Vagina (tissue), 2 donors: ENCODE results near the gene CTNND2. TPM values are rescaled to one million over a fixed set of nuclear protein-coding genes. Genes with fewer than 3 reads are reported as not detected.

Experiments used
- DNase-seq, 2 donors: peaks; one replicate each; pipeline ENCODE4 v3.0.0-alpha.2; 2017; ENCODE audit errors: extremely low spot score in 2 of 2
- H3K27ac ChIP-seq: fragments of 200-600 bp; sonication (generic); one replicate; pipeline ENCODE4 v1.5.1; 2019
- H3K27me3 ChIP-seq: fragments of 200-600 bp; sonication (generic); one replicate; pipeline ENCODE4 v1.5.1; 2019
- H3K36me3 ChIP-seq, 2 donors: fragments of 200-600 bp; sonication (generic); one replicate each; pipeline ENCODE4 v1.5.1; 2017 to 2019
- H3K4me1 ChIP-seq: fragments of 200-600 bp; sonication (generic); one replicate; pipeline ENCODE4 v1.5.1; 2019
- H3K4me3 ChIP-seq, 2 donors: fragments of 200-600 bp; sonication (generic); 1 replicate in 1 of 2; 2 replicates in 1 of 2; pipeline ENCODE4 v1.5.1; 2016 to 2019
- H3K9me3 ChIP-seq: fragments of 200-600 bp; sonication (generic); one replicate; pipeline ENCODE4 v1.5.1; 2019
- POLR2A ChIP-seq, 2 donors: fragments of 450-650 bp; IDR thresholded peaks; one replicate each; pipeline ENCODE4 v1.6.1; 2017; ENCODE audit warnings: antibody characterized with exemption in 2 of 2, mild to moderate bottlenecking in 2 of 2, moderate library complexity in 2 of 2
- POLR2AphosphoS5 ChIP-seq, 2 donors: sonication (generic); formaldehyde crosslinking; IDR thresholded peaks; one replicate each; pipeline ENCODE4 v1.9.0; 2017; ENCODE audit warnings: antibody characterized with exemption in 2 of 2, mild to moderate bottlenecking in 2 of 2, low read depth in 1 of 2; ENCODE audit not compliant: insufficient read depth in 1 of 2
- intact Hi-C: fragments of 100-400 bp; cut with DNase I; formaldehyde crosslinking; loops from one replicate; pipeline ENCODE4 v1.15.1; 2023
- total RNA-seq: library from RNA; depleted of rRNA; stranded (reverse); fragments of >200 nt; gene quantifications from one replicate; pipeline ENCODE4 v1.2.3, GENCODE V29; 2016
- TF ChIP-seq, protein P1 (sequence below), 3 experiments: fragments of 450-650 bp in 2 of 3; fragments of 200-600 bp in 1 of 3; sonication (generic) in 1 of 3; IDR thresholded peaks; one replicate each; pipeline ENCODE4 v1.5.1; 2017 to 2019; ENCODE audit warnings: antibody characterized with exemption in 3 of 3, mild to moderate bottlenecking in 2 of 3, moderate library complexity in 2 of 3

CTNND2 gene
- total RNA-seq, 1 donor from 2014 or later, result 1.7 TPM

DNA sequence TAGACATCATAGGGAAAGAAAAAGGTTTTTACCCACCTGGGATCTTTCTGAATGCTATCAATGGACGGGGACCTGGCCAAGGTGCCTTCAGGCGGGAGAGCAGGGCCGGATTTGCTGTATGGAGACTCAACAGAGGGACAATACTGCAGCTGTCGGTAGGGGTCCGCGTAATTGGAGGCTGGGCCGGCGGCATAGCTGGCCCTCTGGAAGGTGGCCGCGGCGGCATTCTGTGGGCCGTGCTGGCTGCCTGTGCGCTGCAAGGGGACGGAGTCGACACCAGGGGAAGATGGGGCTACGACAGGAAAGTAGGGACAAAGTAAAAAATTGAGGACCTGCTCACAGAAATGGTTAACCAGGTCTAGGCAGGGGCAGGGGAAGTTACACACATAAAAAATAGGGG, 557.9 kb downstream of the CTNND2 start:
- H3K4me1 ChIP-seq, result no peaks in the 10 kb centered on the region
- H3K27me3 ChIP-seq, result no peaks in the 10 kb centered on the region
- TF ChIP-seq POLR2AphosphoS5 (IDR thresholded peaks at IDR 0.05; ENCODE audit: insufficient read depth in 1 of 2, low read depth in 1 of 2) (no peak), POLR2A (IDR thresholded peaks at IDR 0.05) (no peak)
- TF ChIP-seq, protein P1, sequence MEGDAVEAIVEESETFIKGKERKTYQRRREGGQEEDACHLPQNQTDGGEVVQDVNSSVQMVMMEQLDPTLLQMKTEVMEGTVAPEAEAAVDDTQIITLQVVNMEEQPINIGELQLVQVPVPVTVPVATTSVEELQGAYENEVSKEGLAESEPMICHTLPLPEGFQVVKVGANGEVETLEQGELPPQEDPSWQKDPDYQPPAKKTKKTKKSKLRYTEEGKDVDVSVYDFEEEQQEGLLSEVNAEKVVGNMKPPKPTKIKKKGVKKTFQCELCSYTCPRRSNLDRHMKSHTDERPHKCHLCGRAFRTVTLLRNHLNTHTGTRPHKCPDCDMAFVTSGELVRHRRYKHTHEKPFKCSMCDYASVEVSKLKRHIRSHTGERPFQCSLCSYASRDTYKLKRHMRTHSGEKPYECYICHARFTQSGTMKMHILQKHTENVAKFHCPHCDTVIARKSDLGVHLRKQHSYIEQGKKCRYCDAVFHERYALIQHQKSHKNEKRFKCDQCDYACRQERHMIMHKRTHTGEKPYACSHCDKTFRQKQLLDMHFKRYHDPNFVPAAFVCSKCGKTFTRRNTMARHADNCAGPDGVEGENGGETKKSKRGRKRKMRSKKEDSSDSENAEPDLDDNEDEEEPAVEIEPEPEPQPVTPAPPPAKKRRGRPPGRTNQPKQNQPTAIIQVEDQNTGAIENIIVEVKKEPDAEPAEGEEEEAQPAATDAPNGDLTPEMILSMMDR (IDR thresholded peaks at IDR 0.05), result no peak
- H3K36me3 ChIP-seq, result no peaks in the 10 kb centered on the region
- H3K9me3 ChIP-seq, result no peaks in the 10 kb centered on the region
- no peak for DNase-seq
- intact Hi-C loops, result no loop called here
- no peak overlapping the region for H3K4me3 ChIP-seq
- H3K27ac ChIP-seq, result no peak overlapping the region

- no peak overlapping the region for H3K27ac ChIP-seq
- no peaks in the 10 kb centered on the region for H3K4me1 ChIP-seq
- no peak for DNase-seq
- H3K9me3 ChIP-seq, result no peaks in the 10 kb centered on the region
- no peaks in the 10 kb centered on the region for H3K27me3 ChIP-seq
- no peaks in the 10 kb centered on the region for H3K36me3 ChIP-seq
- intact Hi-C loops, result no loop called here
- no peak overlapping the region for H3K4me3 ChIP-seq
- TF ChIP-seq, protein P1 (IDR thresholded peaks at IDR 0.05), result no peak
- TF ChIP-seq POLR2A (IDR thresholded peaks at IDR 0.05), result no peak
- TF ChIP-seq POLR2AphosphoS5 (IDR thresholded peaks at IDR 0.05; ENCODE audit: insufficient read depth in 1 of 2, low read depth in 1 of 2), result no peak
Observed at GRCh38 chr5:11335881-11336760, 568.1 kb downstream of the CTNND2 start.

DNA sequence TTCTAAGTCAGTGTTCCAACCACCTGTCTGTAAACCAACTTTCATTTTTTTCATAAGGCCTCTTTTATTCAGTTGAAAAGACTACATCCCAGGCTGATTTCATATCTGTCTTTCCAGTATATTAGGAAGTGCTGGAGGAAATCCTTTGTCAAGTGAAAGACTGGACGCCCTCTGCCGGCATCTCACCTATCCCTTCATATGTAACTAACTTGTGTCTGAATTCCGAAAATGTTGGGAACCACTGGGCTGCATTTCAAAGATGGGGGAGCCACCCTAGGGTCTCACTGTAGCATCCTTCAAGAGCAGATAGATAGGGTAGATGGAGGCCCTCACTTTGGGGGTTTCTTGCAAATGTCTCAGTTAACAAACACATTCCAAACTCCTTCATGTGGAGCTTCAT, 569.8 kb downstream of the CTNND2 start:
- Histone ChIP-seq H3K27ac (no peak overlapping the region), H3K4me3 (no peak overlapping the region), H3K36me3 (no peaks in the 10 kb centered on the region), H3K27me3 (no peaks in the 10 kb centered on the region), H3K9me3 (no peaks in the 10 kb centered on the region), H3K4me1 (no peaks in the 10 kb centered on the region)
- intact Hi-C loops, result no loop called here
- no peak for TF ChIP-seq POLR2A (IDR thresholded peaks at IDR 0.05)
- TF ChIP-seq, protein P1 (IDR thresholded peaks at IDR 0.05), result no peak
- TF ChIP-seq POLR2AphosphoS5 (IDR thresholded peaks at IDR 0.05; ENCODE audit: insufficient read depth in 1 of 2, low read depth in 1 of 2), result no peak
- DNase-seq, result no peak

DNA sequence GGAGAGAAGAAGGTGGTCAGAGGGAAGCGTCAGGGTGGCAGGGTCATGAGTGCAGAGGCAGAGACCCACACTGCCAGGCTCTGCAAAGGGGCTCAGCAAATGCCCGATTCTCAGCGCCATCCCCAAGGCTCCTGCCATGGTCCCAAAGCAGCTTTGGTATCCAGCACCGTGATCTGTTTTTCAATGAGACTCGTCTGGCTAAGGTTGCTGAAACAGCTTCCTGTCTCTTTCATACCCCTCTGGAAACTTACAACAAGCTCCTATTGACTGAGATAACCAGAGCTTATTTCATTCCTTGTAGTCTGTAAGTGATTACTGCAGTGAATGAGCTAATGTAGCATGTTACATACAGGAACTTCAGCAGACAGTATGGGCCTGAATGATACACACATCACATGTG, 574.6 kb downstream of the CTNND2 start:
- Histone ChIP-seq H3K27ac (no peak overlapping the region), H3K36me3 (no peaks in the 10 kb centered on the region), H3K4me3 (no peak overlapping the region), H3K4me1 (no peaks in the 10 kb centered on the region), H3K9me3 (no peaks in the 10 kb centered on the region), H3K27me3 (no peaks in the 10 kb centered on the region)
- TF ChIP-seq POLR2A (IDR thresholded peaks at IDR 0.05) (no peak), POLR2AphosphoS5 (IDR thresholded peaks at IDR 0.05; ENCODE audit: insufficient read depth in 1 of 2, low read depth in 1 of 2) (no peak)
- TF ChIP-seq, protein P1 (IDR thresholded peaks at IDR 0.05), result no peak
- DNase-seq, result no peak
- intact Hi-C loops, result no loop called here
